H1 (cell line): ENCODE results near the gene ZIC3. TPM values are rescaled to one million over a fixed set of nuclear protein-coding genes. Genes with fewer than 3 reads are reported as not detected.

Experiments
- CTCF ChIA-PET: fragments of 300-600 bp; sonication (Branson Sonifier 250); formaldehyde crosslinking; loops from one replicate; lab custom pipeline; 2021; ENCODE audit not compliant: partially characterized antibody; lab: Charles Lee
- POLR2A ChIA-PET: fragments of 300-600 bp; sonication (Branson Sonifier 250); formaldehyde crosslinking; loops from one replicate; lab custom pipeline; 2021; ENCODE audit warnings: inconsistent platforms; ENCODE audit not compliant: partially characterized antibody; lab: Charles Lee
- DNase-seq, 2 experiments: peaks; one replicate each; pipeline versions ENCODE4 v3.0.0 to v3.0.0-alpha.2; 2010 to 2022; ENCODE audit warnings: low spot score in 2 of 2, low read depth in 1 of 2, mixed read lengths in 1 of 2
- FAIRE-seq: peaks from 2 replicates; lab custom pipeline; 2011; peaks lifted over from hg19 to GRCh38; lab: Jason Lieb, UNC
- H2AFZ ChIP-seq: 2 replicates; pipeline ENCODE4 v1.8.1; 2012; ENCODE audit warnings: low read length, inconsistent platforms
- H2AK5ac ChIP-seq: 2 replicates; pipeline ENCODE4 v1.6.1; 2013; ENCODE audit warnings: low read depth, low read length
- H2BK120ac ChIP-seq: replicated peaks from 2 replicates; pipeline ENCODE3; 2013; ENCODE audit warnings: low read depth, low read length, inconsistent platforms
- H2BK12ac ChIP-seq: 2 replicates; pipeline ENCODE4 v1.6.1; 2013; ENCODE audit warnings: low read depth, low read length
- H2BK15ac ChIP-seq: 2 replicates; pipeline ENCODE4 v1.6.1; 2013; ENCODE audit warnings: low read length
- H2BK20ac ChIP-seq: 2 replicates; pipeline ENCODE4 v1.6.1; 2013; ENCODE audit warnings: low read length
- H2BK5ac ChIP-seq: 2 replicates; pipeline ENCODE4 v1.6.1; 2013; ENCODE audit warnings: low read depth, low read length
- H3K14ac ChIP-seq: 2 replicates; pipeline ENCODE4 v1.6.1; 2013; ENCODE audit warnings: inconsistent platforms; ENCODE audit not compliant: insufficient read length
- H3K18ac ChIP-seq: 2 replicates; pipeline ENCODE4 v1.6.1; 2013; ENCODE audit warnings: low read length; ENCODE audit errors: extremely low read depth
- H3K23ac ChIP-seq: 2 replicates; pipeline ENCODE4 v1.6.1; 2013; ENCODE audit warnings: inconsistent platforms; ENCODE audit not compliant: insufficient read length
- H3K23me2 ChIP-seq: 2 replicates; pipeline ENCODE4 v1.6.1; 2013; ENCODE audit warnings: low read depth, low read length
- H3K27ac ChIP-seq: 2 replicates; pipeline ENCODE4 v1.6.1; 2011; ENCODE audit warnings: low read depth, low read length, inconsistent platforms
- H3K27me3 ChIP-seq, 4 experiments: replicated peaks in 1 of 4; 1 replicate in 1 of 4; 2 replicates in 3 of 4; pipeline versions ENCODE4 v1.6.1 to v1.8.1; 2011 to 2013; ENCODE audit warnings: low read length in 3 of 4, mild to moderate bottlenecking in 3 of 4, inconsistent platforms in 2 of 4, mixed read lengths in 2 of 4, moderate library complexity in 1 of 4; ENCODE audit not compliant: control insufficient read depth in 3 of 4, insufficient read depth in 3 of 4; ENCODE audit errors: extremely low read depth in 1 of 4
- H3K36me3 ChIP-seq, 4 experiments: 2 replicates each; pipeline versions ENCODE4 v1.6.1 to v1.8.1; 2011 to 2013; ENCODE audit warnings: mild to moderate bottlenecking in 4 of 4, low read length in 3 of 4, moderate library complexity in 2 of 4, control low read depth in 1 of 4, inconsistent platforms in 1 of 4; ENCODE audit not compliant: insufficient read depth in 4 of 4, control insufficient read depth in 2 of 4
- H3K4ac ChIP-seq: replicated peaks from 2 replicates; pipeline ENCODE3; 2013; ENCODE audit warnings: low read length, low read depth, mixed read lengths, inconsistent platforms; ENCODE audit not compliant: insufficient read length
- H3K4me1 ChIP-seq, 4 experiments: replicated peaks in 1 of 4; 1 replicate in 1 of 4; 2 replicates in 3 of 4; pipeline versions ENCODE4 v1.6.1 to v1.8.1; 2011 to 2013; ENCODE audit warnings: low read length in 3 of 4, inconsistent platforms in 2 of 4, mixed read lengths in 1 of 4; ENCODE audit not compliant: insufficient read depth in 4 of 4, control insufficient read depth in 3 of 4
- H3K4me2 ChIP-seq, 2 experiments: 2 replicates each; pipeline versions ENCODE4 v1.6.1 to v1.8.1; 2011 to 2013; ENCODE audit warnings: low read depth in 2 of 2, low read length in 2 of 2, control low read depth in 1 of 2, inconsistent platforms in 1 of 2, mild to moderate bottlenecking in 1 of 2; ENCODE audit not compliant: insufficient read depth in 1 of 2
- H3K4me3 ChIP-seq, 4 experiments: fragments of 200-600, 300-600 bp in 1 of 4; sonication (generic), shearing (Covaris generic), sonication (Bioruptor Twin) in 1 of 4; 2 replicates each; pipeline versions ENCODE4 v1.5.1 to v1.8.1; 2011 to 2016; ENCODE audit warnings: low read length in 4 of 4, low read depth in 3 of 4, control low read depth in 2 of 4, inconsistent platforms in 2 of 4, mild to moderate bottlenecking in 2 of 4, mixed read lengths in 1 of 4, moderate library complexity in 1 of 4; ENCODE audit not compliant: insufficient read depth in 2 of 4; ENCODE audit errors: extremely low read depth in 1 of 4
- H3K56ac ChIP-seq: replicated peaks from 2 replicates; pipeline ENCODE3; 2013; ENCODE audit warnings: low read depth, mild to moderate bottlenecking, mixed read lengths, low read length, inconsistent platforms; ENCODE audit not compliant: insufficient read length
- H3K79me1 ChIP-seq: 2 replicates; pipeline ENCODE4 v1.6.1; 2013; ENCODE audit warnings: low read depth, low read length, control low read depth
- H3K79me2 ChIP-seq, 2 experiments: 2 replicates each; pipeline versions ENCODE4 v1.6.1 to v1.8.1; 2012 to 2013; ENCODE audit warnings: low read length in 2 of 2, mild to moderate bottlenecking in 2 of 2, inconsistent platforms in 1 of 2; ENCODE audit not compliant: insufficient read depth in 2 of 2, control insufficient read depth in 1 of 2
- H3K9ac ChIP-seq, 4 experiments: replicated peaks in 1 of 4; 1 replicate in 1 of 4; 2 replicates in 3 of 4; pipeline versions ENCODE4 v1.6.1 to v1.8.1; 2011 to 2013; ENCODE audit warnings: low read depth in 3 of 4, low read length in 3 of 4, control low read depth in 2 of 4, mild to moderate bottlenecking in 2 of 4, moderate library complexity in 2 of 4, inconsistent platforms in 1 of 4; ENCODE audit errors: extremely low read depth in 1 of 4
- H3K9me3 ChIP-seq, 2 experiments: 2 replicates each; pipeline versions ENCODE4 v1.6.1 to v1.8.1; 2012 to 2013; ENCODE audit warnings: mild to moderate bottlenecking in 2 of 2, moderate library complexity in 2 of 2, control low read depth in 1 of 2, inconsistent platforms in 1 of 2, low read depth in 1 of 2, low read length in 1 of 2, mixed read lengths in 1 of 2; ENCODE audit not compliant: insufficient read depth in 2 of 2
- H4K20me1 ChIP-seq, 2 experiments: replicated peaks in 1 of 2; 2 replicates each; pipeline versions ENCODE3 to v1.8.1; 2011 to 2013; ENCODE audit warnings: inconsistent platforms in 2 of 2, low read length in 2 of 2, mild to moderate bottlenecking in 1 of 2; ENCODE audit not compliant: insufficient read depth in 2 of 2, control insufficient read depth in 1 of 2
- H4K5ac ChIP-seq: 2 replicates; pipeline ENCODE4 v1.6.1; 2013; ENCODE audit warnings: low read length, low read depth, mixed read lengths, inconsistent platforms; ENCODE audit not compliant: insufficient read length
- H4K8ac ChIP-seq: 2 replicates; pipeline ENCODE4 v1.8.0; 2013; ENCODE audit warnings: mild to moderate bottlenecking, moderate library complexity, low read length, inconsistent platforms; ENCODE audit not compliant: insufficient read depth; ENCODE audit errors: extremely low read depth
- H4K91ac ChIP-seq: replicated peaks from 2 replicates; pipeline ENCODE3; 2013; ENCODE audit warnings: low read length, mixed read lengths, inconsistent platforms; ENCODE audit not compliant: insufficient read length
- BACH1 ChIP-seq: IDR thresholded peaks from 2 replicates; pipeline ENCODE4 v1.6.1; 2012; ENCODE audit warnings: low read length, improper control_type of control experiment
- BCL11A ChIP-seq, 2 experiments: IDR thresholded peaks; one replicate each; pipeline ENCODE4 v1.6.1; 2011; ENCODE audit warnings: low read depth in 2 of 2, low read length in 2 of 2, mild to moderate bottlenecking in 2 of 2
- CREB1 ChIP-seq: IDR thresholded peaks from 2 replicates; pipeline ENCODE4 v1.6.1; 2012; ENCODE audit warnings: inconsistent platforms
- CTCF ChIP-seq, 3 experiments: IDR thresholded peaks; 1 replicate in 2 of 3; 2 replicates in 1 of 3; pipeline versions ENCODE4 v1.5.1 to v1.6.1; 2011; ENCODE audit warnings: low read length in 3 of 3, mild to moderate bottlenecking in 3 of 3, inconsistent platforms in 2 of 3, low read depth in 1 of 3, moderate library complexity in 1 of 3; ENCODE audit not compliant: insufficient read depth in 1 of 3; ENCODE audit errors: control extremely low read depth in 1 of 3
- JUN ChIP-seq: IDR thresholded peaks from 2 replicates; pipeline ENCODE4 v1.6.1; 2011; ENCODE audit warnings: low read depth, mild to moderate bottlenecking, improper control_type of control experiment, low read length
- PHF8 ChIP-seq: fragments of 200-600 bp; sonication (generic); conservative IDR thresholded peaks from 2 replicates; pipeline ENCODE4 v1.7.1; 2012; ENCODE audit warnings: low read depth, mild to moderate bottlenecking, inconsistent platforms, low read length, moderate library complexity
- POU5F1 ChIP-seq: IDR thresholded peaks from 2 replicates; pipeline ENCODE4 v1.6.1; 2011; ENCODE audit warnings: low read depth, mild to moderate bottlenecking, low read length, moderate library complexity
- RXRA ChIP-seq: IDR thresholded peaks from 2 replicates; pipeline ENCODE4 v1.6.1; 2011; ENCODE audit warnings: low read depth, mild to moderate bottlenecking, low read length, moderate library complexity; ENCODE audit not compliant: insufficient read depth
- SP4 ChIP-seq: IDR thresholded peaks from 2 replicates; pipeline ENCODE4 v1.6.1; 2012; ENCODE audit warnings: low read length, inconsistent platforms
- TAF7 ChIP-seq: optimal IDR thresholded peaks from 2 replicates; pipeline ENCODE3; 2011; ENCODE audit warnings: low read depth, mild to moderate bottlenecking, inconsistent platforms, low read length, moderate library complexity, borderline replicate concordance
- YY1 ChIP-seq: IDR thresholded peaks from 2 replicates; pipeline ENCODE4 v1.6.1; 2011; ENCODE audit warnings: low read depth, mild to moderate bottlenecking, low read length
- WGBS, 2 experiments: shearing (Covaris generic) in 1 of 2; methylation state at CpG; one replicate each; pipeline versions ENCODE4 v1.1.6 to v1.1.7; 2013 to 2015; ENCODE audit warnings: low lambda C conversion rate in 2 of 2, mixed read lengths in 2 of 2, inconsistent platforms in 1 of 2, low coverage in 1 of 2, missing lambda C conversion rate in 1 of 2; ENCODE audit not compliant: insufficient replicate concordance in 2 of 2, insufficient coverage in 1 of 2, insufficient read length in 1 of 2; ENCODE audit errors: extremely low coverage in 1 of 2, missing lambda C conversion rate in 1 of 2; 5-methylcytosine and 5-hydroxymethylcytosine counted together
- polyA plus RNA-seq, 7 experiments: library from polyadenylated mRNA; depleted of rRNA in 3 of 7; stranded (reverse) in 5 of 7; unstranded in 2 of 7; fragments of >200 nt in 5 of 7; fragments of 200-250 nt in 2 of 7; gene quantifications; 1 replicate in 5 of 7; 2 replicates in 1 of 7; 4 replicates in 1 of 7; pipeline versions ENCODE4 v1.2.1 to v1.2.3, GENCODE V29; 2011 to 2013; ENCODE audit warnings: missing spikeins in 2 of 7, mixed read lengths in 2 of 7
- total RNA-seq: library from RNA; stranded (reverse); fragmentation: NEBNext Ultra II Directional; extraction: Animal tissue kit (Norgen Biotek cat#: 25700); gene quantifications from 2 replicates; pipeline ENCODE4 v1.2.1, GENCODE V29; 2021

The ZIC3 gene
- total and polyA plus RNA-seq, 2 of the 8 experiments (the other 6 are each of a cell fraction or from before 2014, with no cell fraction given), result 53.7 to 73.1 TPM

GRCh38 chrX:137567682-137568232 lies 1.8 kb downstream of the ZIC3 start:
- Histone ChIP-seq H3K4me3 (peak overlapping the region; percentile 69 to 96 (median 82)), H3K79me1 (no peaks in the 10 kb centered on the region), H3K4ac (no peak overlapping the region), H3K4me2 (peak overlapping the region; percentile 64 to 99), H4K8ac (no peak overlapping the region), H3K9ac (peak overlapping the region; percentile 9 to 66 (median 22)), H2BK20ac (no peak overlapping the region)
- WGBS, 2 experiments, result 0% methylated on average over 26 of the region's 36 CpGs; no CpG with 5 or more reads in 1 of the 2 experiments
- TF ChIP-seq TAF7 (peak; percentile 23), JUN (no peak), YY1 (no peak), RXRA (no peak), PHF8 (0 out of 2 replicates have a peak, but pooled peaks have one; percentile 28), BACH1 (no peak), BCL11A (IDR thresholded peaks at IDR 0.05; ENCODE audit: low read depth in 2 of 2, low read length in 2 of 2) (no peak), SP4 (no peak), CREB1 (no peak), POU5F1 (no peak), CTCF (IDR thresholded peaks at IDR 0.05; ENCODE audit: control extremely low read depth in 1 of 3, insufficient read depth in 1 of 3, low read depth in 1 of 3, low read length in 3 of 3) (no peak)
- TF ChIP-seq, all 59 proteins: peak for 2
- Histone ChIP-seq H3K4me1 (peaks cover 0 to 6% (median 3%) of the 10 kb centered on the region in 4 experiments; a peak in 4 of 7 replicates), H2AFZ (no peak overlapping the region), H3K79me2 (peaks cover 20 to 79% of the 10 kb centered on the region in 2 experiments), H2BK15ac (no peak overlapping the region), H4K5ac (peak overlapping the region; percentile 60), H3K14ac (no peak overlapping the region), H3K9me3 (no peaks in the 10 kb centered on the region), H3K27me3 (no peaks in the 10 kb centered on the region), H4K91ac (peak overlapping the region; percentile 27), H3K27ac (no peak overlapping the region), H3K36me3 (peaks cover 0 to 61% (median 10%) of the 10 kb centered on the region in 4 experiments; a peak in 6 of 8 replicates), H2BK5ac (no peak overlapping the region), H3K23ac (no peak overlapping the region), H4K20me1 (peaks cover 2 to 5% of the 10 kb centered on the region in 2 experiments), H2BK12ac (no peak overlapping the region), H3K56ac (peak overlapping the region; percentile 30), H2AK5ac (no peak overlapping the region), H3K23me2 (peaks cover 15% of the 10 kb centered on the region), H3K18ac (no peak overlapping the region), H2BK120ac (no peak overlapping the region)
- DNase-seq, result no peak
- CTCF ChIA-PET, result interaction anchor here (1.0 to 1.3 kb wide), 3 partner anchors 22 to 358 kb away, joined by 3 to 7 read pairs (median 5); no protein-coding TSS in a partner anchor
- peak; percentile 82 for FAIRE-seq
- POLR2A ChIA-PET, result interaction anchor here (0.6 to 7.3 kb wide), 5 partner anchors 9 to 358 kb away, joined by 4 to 105 read pairs (median 8); no protein-coding TSS in a partner anchor
